ENCODE results near the gene FMN1.

Gene FMN1

DNA sequence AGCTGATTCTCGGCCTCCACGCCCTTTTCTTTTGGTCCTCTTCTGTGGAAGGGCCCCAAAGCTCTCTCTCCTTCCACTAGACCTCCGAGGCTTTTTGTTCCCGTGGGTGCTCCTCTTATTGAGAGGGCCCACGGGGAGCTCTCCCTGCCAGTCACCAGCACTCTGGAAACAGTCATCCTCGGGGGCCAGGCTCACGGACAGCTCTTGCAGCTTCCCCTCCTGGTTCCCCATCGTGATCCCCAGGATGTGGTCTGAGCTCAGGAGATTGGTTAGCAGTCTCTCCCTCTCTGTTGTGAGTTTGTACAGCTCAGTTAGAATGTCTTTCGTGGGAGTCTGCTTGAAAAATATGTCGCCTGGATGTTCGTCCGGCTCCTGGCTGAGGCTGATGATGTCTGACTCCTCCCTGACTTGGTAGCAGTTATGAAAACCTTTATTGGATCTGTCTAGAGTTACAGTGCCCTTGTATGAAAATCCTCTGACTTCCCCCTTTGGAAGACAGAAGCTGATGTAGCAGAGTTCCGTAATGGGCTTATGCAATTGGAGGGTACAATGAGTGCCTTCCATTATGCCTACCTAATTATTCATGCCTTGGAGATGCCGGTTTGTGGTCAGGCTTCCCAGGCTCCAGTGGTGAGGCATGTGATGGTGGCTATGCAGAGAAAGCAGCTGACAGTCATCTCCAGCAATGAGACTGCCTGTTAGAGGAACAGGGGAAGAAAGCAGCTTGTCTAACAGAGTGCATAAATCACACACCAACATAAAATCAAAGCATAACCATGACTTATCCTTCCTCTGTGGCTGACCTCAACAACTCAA, 40.0 kb downstream of the FMN1 start:
- DNase-seq: peak; percentile 97

DNA sequence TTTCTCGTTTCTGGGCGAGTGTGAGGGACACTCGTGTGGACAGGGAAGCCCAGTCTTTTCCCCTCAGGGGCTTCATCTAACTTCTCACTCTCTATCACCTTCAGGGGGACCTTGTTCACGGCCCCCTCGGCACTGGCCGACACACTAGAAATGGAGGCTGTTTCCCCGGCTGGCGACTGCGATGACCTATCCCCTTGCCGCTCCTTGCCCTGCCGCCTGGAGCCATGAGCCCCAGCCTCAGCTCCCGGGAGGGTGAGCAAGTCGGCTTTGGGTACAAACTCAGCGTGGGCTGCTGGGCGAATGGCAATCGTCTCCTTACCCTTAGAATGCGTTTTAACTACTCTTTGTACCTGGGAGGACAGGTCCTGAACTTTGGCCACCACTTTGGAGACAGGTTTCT, 41.0 kb downstream of the FMN1 start:
- no peak for DNase-seq

- peak; percentile 97 for DNase-seq
Observed at GRCh38 chr15:33152502-33153109, 41.9 kb downstream of the FMN1 start.

GRCh38 chr15:33150971-33151370, 43.5 kb downstream of the FMN1 start:
- peak; percentile 86 for DNase-seq

GRCh38 chr15:33150431-33150941, 44.0 kb downstream of the FMN1 start:
- DNase-seq: no peak

DNA sequence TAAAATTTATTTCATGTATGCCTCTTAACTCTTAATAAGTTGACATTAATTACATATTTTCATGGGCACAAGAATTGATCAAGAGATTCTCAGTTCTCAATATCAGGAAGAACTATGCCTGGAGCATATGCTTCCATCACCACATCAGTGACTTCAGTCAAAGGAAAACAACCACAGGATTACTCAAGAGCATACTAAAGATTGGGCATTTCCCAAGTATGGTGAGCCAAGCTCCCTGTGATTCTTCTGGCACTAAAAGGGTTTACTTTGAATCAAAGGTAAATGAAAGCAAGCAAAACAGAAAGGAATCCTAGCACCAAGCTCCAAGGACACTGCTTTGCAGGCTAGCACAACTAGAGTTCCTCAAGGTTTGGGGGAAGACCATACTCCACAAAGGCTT, 44.6 kb downstream of the FMN1 start:
- DNase-seq: no peak

- DNase-seq: peak; percentile 9
Observed at GRCh38 chr15:33148129-33148751, 46.3 kb downstream of the FMN1 start.

- no peak for DNase-seq
Observed at GRCh38 chr15:33146051-33146450, 48.5 kb downstream of the FMN1 start.

- no peak for DNase-seq
Observed at GRCh38 chr15:33145447-33145846, 49.1 kb downstream of the FMN1 start.

DNA sequence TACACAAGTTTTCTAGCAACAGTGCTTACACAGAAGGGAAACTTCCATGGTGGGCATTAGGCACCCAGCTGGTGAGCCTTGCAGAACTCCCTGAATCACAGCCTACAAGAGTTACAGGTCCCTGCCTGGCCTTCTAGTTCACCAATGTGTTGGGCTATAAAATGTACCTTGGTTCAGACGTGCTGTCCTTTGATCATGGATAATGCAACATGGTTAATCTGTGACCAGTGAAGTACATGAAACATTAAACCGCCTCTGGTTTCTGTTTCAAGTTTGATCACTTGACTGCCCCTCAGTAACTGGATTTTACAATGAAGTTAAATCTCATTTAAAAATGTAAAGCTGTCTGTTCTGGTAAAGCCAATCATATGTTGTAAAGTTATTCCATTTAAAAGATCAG, 51.8 kb downstream of the FMN1 start:
- DNase-seq: no peak

GRCh38 chr15:33138000-33138399, 56.5 kb downstream of the FMN1 start:
- DNase-seq: no peak

GRCh38 chr15:33137101-33137500, 57.4 kb downstream of the FMN1 start:
- no peak for DNase-seq

DNA sequence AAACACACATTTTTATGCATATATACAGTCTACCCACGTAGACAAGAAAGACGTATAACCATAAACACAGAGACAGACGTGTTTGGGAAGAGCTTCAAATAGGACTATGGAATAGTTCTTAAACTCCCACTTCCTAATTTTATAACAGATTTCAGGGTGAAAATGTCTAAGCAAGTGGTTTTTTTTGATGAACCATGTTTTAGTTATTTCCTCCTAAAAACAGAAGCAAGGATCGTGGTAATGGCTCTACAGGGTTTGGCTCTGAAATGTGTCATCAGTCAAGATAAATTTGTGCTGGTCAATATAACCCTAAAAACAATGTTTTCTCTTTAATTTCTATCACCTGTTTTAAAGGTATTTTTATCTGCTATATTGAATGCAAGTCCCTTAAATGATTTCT, 58.2 kb downstream of the FMN1 start:
- peak; percentile 76 for DNase-seq

DNA sequence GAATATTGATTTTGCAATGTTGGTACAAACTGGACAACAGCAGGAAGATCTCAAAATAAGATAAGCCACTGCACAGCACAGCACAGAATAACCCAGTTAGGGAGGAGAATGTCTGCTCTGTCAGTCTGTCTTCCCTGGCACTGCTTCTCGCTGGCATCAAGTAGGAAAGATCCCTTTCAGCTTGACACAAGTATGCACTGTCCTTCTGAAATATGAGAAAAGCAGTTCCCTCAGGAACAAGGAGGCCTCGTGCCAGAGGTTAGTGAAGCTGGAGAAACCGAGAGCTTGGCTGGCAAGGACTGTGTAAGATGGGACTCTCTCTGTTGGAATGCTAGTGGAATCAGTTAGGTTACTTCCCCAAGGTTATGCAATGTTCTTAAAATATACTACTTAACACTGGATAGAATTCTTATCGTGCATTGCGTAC, 59.1 kb downstream of the FMN1 start:
- no peak for DNase-seq

GRCh38 chr15:33132722-33133345, 61.7 kb downstream of the FMN1 start:
- peak; percentile 8 for DNase-seq

GRCh38 chr15:33132233-33132580, 62.3 kb downstream of the FMN1 start:
- DNase-seq: no peak

DNA sequence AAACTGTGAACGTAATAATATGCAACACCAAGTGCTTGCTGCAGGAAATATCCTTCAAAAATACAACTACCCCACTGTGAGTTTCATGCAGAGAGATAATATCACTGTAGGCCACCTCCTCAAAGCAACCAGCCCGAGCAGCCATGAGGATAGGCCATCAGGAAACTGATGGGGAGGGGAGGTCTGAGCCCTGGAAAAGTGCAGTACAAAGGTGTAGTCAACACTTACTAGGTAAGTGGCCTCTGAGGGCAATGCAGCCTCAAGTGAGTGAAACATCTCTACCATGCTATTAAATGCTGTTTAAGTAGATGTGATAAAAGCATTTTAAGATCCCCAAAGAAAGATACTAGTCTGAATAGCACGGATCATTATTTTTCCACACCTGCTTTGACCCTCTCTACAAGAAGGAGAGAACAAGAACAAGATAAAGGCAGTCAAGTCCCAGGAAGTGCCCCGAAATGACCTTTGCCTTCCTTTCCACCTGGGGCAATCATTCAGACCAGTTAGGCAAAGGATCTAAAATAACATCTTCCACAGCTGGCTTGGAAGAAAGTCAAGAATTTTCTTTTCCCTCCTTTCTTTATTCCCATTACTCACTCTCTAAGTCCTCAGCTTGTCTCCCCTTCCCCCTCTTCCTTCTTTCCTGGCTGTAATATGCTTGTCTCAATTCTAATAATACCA, 62.8 kb downstream of the FMN1 start:
- no peak for DNase-seq

DNA sequence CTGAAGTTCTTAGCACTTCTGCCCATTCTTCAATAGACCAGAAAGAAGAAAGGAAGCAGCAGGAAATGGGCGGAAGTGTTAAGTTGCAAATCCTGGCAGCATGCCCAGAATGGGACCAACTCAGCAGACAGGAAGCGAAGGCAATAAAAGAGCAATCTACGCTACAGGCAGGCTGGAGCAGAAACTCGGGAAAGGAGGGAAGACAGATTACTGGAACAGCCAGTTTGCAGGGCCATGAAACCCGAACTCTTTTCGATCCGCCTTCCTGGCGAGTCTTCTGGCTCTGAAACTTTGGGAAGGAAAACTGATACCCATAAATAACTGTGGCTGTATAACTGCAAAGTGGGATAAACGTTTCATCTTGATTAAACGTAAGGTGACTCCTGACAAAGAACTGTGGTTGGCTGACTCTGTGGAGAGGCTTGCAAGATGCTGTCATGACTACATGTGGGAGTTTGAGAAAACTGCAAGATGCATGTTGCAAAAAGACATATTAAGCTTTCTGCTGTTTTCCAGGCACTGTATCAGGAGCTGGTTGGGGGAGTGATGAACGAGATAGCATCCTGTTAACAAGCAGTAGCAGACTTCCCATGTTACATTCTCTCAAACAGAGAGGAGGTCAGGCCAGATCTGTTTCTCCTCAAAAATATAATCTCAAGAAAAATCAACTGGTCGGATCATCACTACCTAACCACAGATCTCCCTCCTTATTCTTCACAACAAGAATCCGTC, 67.8 kb downstream of the FMN1 start:
- peak; percentile 78 for DNase-seq

- DNase-seq: no peak
Observed at GRCh38 chr15:33125894-33126537, 68.5 kb downstream of the FMN1 start.

- DNase-seq: no peak
Observed at GRCh38 chr15:33124811-33125210, 69.7 kb downstream of the FMN1 start.

GRCh38 chr15:33124279-33124678, 70.2 kb downstream of the FMN1 start:
- DNase-seq: no peak

- no peak for DNase-seq
Observed at GRCh38 chr15:33119865-33120264, 74.6 kb downstream of the FMN1 start.

Data from MV-4-11 (cell line).